Dermis blood vessel endothelial cell (primary cell): ENCODE results near the gene KCNIP2. TPM values are rescaled to one million over a fixed set of nuclear protein-coding genes. Genes with fewer than 3 reads are reported as not detected.

Source experiments
- DNase-seq: peaks from one replicate; pipeline ENCODE4 v3.0.0; 2010
- total RNA-seq: library from RNA; depleted of rRNA; stranded (reverse); fragments of >200 nt; gene quantifications from 2 replicates; pipeline ENCODE4 v1.2.3, GENCODE V29; 2014

The KCNIP2 gene
- total RNA-seq: 0.85 TPM in 1 of 2 replicates, not detected in the other

DNA sequence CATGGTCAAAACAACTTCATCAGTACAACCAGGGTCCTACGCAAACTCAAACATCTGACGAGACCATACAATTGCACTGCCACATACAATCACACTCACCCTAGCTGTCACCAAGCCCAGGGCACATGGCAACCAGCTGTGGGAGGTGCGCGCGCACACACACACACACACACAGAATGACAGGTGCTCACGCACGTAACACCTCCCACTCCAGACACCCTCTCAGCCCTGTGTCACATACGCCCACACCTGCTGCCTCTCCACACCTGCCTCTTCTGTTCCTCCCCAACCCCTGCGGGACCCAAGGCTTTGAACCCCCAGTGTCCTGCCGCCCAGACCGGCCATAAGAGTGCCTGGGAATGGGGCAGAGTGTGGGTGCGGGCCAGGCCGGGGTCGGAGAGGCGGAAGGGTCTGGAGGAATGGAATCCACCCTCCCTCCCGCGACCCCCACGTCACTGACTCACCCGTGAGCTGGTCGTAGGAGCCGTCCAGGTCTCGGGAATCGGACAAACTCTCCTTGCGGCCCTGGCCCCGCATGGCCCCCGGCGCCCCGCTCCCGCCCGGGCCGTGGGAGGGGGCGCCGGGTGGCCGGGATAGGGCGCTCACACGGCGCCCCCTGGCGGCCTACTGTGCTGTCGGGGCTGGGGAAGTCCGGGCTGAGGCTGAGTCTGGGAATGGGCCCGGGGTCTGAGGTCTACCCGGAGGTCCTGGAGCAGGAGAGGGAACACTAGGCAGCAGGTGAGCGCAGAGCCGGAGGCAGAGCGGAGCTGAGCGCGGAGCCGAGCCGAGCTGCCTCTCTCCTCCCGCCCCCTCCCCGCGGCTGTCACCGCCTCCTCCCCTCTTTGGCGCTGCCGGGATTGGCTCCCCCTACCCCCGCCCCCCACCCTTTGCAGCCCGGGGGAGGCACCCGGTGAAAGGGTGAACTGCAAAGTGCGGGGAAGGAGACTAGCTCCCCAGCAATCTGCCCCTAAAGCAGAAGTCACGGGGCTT is at the start of gene KCNIP2:
TSS of gene KCNIP2 (minus strand) at position 769 of the 990 bp plus-strand sequence. CDS start at position 537, 232 bp downstream.
- peak; percentile 35 for DNase-seq

DNA sequence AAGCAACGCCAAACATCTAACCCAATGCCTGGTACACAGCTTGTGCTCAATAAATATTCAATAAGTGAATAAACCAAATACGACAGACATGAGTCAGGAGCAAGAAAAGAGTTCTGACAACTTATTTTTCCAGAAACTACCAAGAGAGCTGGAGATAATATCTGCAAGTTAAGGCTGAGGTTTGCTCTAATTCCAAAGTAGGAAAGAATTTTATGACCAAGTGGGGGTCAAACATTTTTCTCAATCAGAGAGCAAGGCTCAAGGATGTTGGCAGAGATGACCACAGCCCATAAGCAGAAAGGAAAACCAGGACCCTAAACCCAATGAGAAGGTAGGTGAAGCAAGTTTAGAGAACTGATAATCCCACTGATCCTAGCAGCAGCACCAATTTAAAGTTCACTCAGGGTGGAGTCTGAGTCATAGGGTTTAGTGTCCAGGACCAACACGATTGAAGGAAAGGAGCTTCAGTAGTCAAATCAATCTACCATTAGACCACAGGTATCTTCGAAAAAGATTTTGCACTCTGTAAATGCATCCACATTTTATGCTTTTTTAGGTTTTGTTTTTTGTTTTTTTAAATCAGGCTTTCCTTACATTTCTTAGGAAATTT is 49.3 kb upstream of the KCNIP2 start:
- no peak for DNase-seq

DNA sequence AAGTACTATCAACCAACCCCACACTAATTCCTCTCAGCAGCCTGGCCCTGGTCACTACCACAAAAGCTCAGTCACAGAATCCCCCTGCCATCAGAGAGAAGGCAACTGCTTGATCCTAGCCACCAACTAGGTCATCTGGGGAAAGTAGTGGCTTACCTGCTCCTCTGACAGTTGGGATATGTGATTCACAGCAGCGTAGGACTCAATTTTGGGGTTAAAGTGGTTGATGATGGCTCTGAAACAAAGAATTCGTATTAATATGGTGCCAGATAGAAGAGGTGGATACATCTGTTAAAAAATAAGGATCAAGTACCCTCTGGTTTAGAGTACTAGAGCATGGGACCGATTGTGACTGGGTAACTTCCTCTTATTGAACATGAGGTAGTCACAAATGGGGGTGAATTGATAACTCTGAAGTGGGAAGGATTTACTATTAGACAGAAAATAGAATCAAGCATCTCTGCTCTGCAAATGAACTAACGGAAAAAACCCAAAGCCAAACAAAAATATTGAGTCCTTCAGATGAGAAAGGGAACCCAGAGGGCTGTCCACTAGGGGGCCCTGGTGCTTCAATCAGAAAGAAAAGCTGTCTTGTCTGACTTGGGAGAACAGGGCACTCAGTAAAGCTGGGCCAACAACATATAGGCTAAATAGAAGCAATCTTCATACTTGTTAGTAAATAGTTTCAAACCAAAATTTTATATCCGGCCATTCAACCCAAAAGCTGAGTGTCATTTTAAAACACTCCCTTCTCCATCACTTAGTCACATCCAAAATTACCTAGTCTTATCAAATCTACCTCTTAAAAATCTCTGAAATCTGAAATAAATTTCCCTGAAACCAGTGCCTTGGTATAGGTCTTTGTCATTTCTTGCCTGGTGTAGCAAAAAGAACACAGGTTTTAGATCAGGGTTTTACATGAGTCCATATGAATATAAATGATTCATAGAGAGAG is 45.9 kb upstream of the KCNIP2 start:
- DNase-seq: peak; percentile 88

DNA sequence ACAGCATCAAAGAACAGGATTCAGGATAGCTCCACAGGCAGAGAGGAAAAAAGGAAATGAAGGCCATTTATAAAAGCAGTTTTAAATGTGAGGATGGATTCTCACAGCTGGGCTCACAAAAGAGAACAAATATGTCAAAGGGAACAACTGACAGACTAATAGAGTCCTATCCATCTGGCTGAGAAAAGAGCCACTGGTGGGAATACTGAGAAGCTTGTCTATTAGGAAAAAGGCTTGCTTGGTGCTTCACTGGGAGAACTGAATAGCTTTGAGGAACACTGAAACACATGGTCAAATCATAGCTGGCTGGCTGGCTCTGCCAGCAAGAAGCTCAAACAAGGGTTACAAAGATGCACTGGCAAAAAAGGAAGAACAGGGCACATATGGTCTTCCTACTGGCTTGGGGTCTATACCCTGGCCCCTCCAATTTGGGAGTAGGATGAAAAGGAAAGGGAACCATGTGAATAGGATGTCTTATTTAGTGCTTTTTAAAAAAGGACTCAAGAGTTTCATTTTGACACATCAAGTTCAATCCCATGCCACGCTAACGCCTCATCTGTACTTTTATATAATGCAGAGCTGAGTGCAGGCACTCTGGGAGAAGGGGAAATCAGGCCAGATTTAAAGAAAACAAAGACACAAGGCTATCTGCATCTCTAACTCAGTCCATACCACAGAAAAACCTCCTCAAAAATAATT is 44.8 kb upstream of the KCNIP2 start:
- DNase-seq: no peak

DNA sequence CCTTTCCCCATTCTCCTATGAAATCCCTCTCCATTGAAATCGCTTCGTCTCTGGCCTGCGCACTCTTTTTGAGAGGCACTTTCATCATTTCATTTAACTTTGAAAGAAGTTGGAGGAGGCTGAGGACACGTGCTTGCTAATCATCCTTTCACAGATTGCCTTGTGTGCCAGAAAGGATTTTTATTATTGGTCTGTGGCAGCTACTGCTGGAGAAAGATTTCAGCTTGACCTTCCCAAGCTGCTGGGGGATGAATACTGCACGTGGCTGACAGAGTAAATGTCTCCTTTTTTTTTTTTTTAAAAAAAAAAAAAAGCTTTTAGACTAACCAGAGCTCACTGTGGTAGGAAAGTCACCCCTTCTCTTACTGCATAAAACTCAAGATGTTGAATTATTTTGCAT is 44.2 kb upstream of the KCNIP2 start:
- no peak for DNase-seq

DNA sequence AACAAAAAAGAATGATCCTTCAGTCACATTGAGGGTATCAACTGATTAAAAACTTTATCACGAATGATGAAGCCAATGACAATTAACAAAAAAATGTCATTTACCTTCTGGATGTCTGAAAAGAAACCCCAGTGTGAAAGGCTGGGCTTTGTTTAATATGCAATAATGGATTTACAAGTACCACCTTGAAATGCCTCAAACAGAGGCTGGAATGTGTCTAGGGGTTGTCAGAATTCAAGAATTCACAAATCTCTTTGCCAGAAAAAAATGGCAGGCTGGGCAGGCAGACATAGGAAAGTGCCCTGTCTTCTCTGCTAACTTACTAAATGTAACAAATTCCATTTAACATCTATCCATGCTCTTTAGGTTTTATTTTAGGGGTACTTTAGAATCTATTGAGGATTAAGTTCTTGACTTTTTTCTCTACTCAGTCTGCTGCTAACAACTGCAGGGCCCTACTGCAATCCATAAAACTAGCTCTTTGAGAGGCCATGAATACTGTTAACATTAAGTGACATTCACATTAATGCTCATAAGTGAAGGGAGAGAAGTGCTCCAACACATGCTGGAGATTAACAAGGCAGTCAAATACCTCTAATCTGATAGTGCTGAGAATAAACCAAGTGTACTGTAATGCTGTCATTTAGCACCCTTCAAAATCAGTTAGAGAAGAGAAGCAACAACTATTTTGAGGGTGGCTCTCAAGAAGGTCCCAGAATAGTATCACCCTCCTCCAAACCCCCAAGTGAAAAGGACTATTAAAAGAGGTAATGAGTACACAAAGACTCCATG is 43.1 kb upstream of the KCNIP2 start:
- no peak for DNase-seq

DNA sequence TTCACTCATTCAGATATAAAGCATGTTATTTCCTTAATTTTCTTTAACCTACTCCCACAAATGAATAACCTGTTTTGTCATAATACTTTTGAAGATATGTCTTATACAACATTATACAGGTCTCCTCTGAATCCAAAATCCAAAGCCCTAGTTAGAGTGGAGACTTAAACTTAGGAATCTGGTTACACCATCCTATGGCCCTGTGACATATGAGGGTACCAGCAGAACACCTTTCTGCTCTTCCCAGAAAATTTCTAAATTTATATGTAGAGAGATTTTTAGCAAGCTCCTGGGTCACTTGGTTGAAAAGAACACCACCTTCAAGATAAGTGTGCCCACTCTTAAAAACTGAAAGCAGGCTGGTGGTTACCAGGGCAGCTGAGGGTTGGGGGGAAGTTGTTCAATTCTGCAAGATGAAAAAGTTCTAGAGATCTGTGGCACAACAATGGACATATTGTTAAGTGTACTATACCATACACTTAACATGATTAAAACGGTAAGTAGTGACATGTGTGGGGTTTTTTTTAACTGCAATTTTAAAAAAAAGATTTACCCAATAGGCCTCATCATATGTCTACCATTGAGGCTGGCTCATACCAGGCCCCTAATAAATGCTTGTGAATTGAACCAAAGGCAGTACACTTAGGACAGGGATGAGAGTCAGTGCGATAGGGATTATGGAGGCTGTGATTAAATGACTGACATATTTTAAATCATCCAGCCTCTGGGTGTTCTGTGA is 37.6 kb upstream of the KCNIP2 start:
- no peak for DNase-seq

DNA sequence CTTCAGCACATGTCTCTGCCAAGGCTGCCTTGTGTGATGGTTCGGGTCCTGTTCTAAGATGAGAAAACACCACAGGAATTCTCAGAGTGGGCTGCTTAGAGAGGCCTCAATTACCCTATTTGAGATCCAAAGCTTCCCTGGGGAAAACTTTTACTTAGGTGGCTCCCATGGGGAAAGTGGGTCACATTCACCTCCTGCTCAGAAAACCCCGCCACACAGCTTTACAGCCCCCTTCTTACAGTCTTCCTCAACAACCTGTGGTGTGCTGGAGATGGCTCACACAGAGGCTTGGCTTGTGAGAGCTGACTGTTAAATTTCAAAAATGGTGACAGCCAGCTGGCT is 36.6 kb upstream of the KCNIP2 start:
- no peak for DNase-seq

DNA sequence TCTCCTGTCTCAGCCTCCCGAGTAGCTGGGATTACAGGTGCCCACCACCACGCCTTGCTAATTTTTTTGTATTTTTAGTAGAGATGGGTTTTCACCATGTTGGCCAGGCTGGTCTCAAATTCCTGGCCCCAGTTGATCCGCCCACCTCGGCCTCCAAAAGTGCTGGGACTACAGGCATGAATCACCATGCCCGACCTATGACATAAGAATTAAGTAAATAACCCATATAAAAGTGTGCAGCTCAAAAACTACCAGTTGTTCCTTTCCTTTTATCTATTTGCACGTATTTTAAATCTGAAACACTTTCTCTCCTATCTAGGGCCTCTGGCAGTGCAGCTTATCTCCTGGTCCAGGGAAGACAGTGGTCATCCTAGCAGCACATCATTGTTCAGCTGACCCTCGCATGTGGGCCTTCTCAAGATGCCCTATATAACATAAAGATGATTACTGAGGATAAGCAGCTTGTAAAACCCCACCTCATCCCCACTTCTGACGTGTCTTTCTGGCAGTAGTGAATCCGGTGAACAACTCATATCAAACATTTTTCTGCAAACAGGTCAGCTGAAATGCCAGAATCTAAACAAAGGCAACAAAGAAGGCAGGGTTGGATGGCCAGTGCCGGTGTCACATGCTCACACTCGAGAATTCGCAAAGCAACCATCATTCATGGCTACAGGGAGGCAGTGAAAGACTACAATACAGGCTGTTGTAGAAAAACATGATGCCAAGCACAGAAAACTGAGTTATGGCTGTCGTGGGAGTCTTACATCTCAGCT is 36.0 kb upstream of the KCNIP2 start:
- no peak for DNase-seq

DNA sequence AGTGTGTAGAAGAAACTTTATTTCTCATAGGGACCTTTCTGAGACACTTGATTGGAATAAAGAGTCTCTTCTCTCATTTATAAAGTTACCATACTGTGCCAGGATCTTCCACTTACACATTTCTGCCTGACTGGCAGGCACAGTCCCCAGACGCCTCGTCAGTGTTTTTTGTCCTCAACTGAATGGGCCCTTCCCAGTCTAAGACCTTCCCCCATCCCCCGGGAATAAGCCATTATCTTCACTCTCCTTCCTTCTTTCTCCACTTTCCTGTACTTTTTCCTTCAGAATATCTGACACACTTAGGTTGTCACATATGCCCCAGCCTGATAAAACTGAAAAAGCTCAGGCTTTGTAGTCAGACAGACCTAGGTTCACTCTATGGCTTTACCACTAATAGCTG is 35.3 kb upstream of the KCNIP2 start:
- no peak for DNase-seq

DNA sequence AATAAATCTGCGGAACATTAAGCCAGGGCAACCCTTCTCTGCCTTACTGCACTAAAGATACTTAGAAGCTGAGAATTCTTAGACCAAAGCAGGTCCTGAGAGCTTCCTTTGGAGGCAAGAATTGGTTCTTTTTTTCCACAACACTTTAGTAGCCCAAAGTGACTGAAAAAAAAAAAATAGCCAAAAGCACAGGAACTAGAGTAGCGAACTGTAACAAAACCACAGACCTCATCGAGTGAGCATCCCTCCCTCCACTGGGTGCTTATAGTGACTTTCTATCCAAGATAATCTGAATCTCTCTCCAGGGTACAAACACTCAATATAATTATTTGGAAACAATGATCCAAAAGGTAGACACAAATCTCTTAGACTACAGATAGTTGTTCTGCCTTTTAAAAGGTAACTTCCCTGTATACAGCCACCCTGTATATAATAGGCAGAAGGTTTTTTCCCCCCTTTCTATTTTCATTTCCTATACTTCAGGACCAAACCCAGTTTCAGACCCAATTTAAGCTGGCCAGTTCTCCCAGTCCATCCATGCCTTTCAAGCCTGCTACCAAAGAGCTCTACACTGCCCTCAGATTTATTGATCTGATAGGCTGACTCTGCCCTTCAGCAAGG is 31.6 kb upstream of the KCNIP2 start:
- no peak for DNase-seq

DNA sequence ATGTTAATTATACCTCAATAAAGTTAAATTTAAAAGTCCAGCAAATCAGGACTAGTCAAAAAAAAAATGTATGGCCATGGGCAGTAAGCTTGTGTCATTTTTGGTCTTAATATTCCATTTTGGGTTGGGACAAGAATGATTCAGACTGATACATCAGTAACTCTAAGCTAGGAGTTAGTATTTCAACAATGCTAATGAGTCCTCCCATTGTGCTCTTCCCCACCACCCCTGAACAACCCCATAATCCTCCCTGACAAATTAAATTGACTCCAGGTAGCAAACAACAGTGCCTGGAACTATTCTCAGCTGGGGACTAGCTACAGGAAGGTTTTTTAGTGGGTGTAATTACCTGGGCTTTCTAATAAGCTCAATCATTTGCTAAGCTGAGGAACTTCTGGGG is 30.7 kb upstream of the KCNIP2 start:
- DNase-seq: no peak

DNA sequence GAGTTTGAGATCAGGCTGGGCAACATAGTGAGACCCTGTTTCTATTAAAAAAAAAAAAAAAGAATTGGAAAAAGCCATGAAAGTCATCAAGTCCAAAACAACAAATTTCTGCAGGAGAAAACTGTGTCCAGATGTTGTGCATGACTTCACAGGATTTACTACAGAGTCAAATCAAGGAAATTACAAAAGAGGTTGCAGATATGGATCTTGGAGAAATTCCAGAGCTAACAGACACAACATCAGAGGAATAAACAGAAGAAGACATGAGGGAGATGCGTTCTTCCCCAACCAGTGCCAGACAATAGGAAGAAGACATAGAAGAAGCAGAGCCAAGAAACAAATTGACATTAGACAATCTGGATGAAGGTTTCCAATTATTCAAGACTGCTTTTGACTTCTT is 24.3 kb upstream of the KCNIP2 start:
- no peak for DNase-seq

DNA sequence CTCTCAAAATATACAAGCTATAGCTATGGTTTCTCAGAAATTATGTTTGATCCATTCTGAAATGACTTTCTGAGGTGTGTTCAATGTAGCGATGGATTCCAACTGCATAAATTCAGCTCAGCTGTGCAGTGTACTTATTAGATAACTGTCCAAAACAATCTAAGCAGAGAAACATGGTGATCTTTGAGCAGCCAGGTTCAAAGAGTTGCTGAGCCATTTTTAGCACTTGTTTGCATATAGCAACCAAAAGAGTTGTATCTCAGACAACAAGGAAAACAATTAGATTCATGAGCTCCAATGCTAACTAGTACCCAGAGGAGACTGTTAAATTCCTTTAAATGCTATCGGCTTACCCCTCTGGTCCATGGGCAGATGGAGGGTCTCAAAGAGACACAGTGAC is 15.9 kb upstream of the KCNIP2 start:
- DNase-seq: no peak

DNA sequence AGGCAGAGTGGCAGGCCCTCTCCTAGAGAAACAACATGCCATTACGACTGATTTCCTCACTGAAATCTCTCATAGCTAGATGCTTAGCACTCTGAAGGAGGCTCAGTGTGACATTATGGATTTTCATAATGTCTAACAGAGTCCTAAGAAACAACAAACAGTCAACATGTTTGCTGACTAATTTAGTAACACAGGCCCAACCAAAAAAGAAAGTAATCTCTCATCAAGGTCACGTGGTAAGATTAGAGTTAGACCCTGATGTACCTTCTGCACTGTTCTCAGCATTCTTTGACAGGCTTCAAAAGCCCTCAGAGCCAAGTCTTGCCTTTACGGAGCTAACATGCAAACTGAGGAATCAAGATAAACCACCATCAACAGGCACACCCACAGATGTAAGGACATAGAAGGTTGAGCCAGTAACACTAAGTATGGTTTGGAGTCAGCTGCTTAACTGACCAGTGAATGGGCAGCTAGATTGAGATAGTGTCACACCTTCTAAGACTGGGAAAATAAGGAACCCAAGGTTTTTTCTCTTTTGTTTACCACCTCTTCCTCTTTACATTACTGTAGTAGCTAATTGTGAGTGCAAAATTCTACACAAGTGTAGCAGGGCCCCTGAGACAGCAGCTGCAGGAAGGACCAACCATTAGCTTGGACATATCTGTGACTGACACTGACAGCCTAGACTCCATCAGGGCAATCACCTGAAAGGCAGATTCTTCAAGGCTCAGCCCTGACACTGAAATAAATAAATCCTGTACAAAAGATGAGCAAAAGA is 15.3 kb upstream of the KCNIP2 start:
- DNase-seq: no peak

DNA sequence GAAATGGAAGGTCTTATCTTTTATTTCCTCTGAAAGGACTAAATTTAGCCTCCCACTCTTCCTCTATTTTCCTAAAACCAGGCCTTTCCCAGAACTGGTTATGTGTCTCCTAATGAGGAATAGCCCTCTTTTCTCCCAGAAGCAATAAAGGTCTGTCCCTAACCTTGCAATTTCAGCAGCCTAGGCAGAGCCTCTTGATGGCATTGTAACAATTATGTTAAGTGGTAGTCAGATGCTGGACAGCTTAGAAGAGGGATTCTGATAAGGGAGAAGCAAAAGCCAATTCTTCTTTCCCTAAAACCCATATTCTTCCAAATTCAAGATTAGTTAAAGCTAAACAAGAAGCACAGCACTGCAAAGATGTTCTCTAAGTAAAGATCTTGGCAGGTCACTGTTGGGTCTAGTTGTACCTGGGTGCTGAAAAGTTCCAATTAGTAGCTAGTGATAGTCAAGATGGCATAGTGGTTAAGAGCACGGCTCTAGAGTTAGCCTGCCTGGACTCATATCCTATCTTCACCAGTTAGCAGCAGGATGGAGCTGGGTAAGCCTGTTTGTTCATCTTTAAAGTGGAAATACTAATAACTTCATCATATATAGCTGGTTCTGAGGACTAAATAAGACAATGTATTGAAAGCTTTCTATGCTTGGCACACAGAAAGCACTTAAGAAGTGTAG is 14.3 kb upstream of the KCNIP2 start:
- DNase-seq: no peak

DNA sequence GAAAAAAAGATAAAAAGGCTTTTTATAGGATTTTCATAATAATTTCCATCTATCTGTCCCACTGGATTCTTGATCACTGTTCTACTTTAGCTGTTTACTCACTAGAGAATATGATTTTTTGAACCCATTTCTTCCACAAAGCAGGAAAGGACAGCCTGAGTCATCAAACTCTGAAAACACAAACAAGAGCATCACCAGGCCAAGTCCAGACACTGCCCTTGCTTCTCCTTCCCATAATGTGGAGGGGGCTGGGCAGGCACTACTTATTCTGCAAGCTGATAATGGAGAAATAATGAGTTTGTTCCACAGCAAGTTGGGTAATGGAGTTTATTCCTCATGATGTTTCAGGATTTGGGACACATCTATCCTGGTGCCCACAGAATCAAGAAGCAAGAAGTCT is 13.0 kb upstream of the KCNIP2 start:
- peak; percentile 62 for DNase-seq
